GM23338 (cell line): ENCODE data around the gene TENM4. TPM values are rescaled to one million over a fixed set of nuclear protein-coding genes. Genes with fewer than 3 reads are reported as not detected.
A peak's percentile ranks its signal among the peaks of the same experiment; 100 is the strongest.

Source experiments
- ATAC-seq: fragments of 200-7000 bp; cut with Tn5 transposase; 3 replicates; pipeline ENCODE4 v1.9.1; 2020
- DNase-seq: peaks from one replicate; pipeline ENCODE4 v3.0.0-alpha.2; 2015; ENCODE audit warnings: low spot score
- H2AFZ ChIP-seq: fragments of 200-600 bp; sonication (generic); 2 replicates; pipeline ENCODE4 v1.8.0; 2016; ENCODE audit warnings: antibody characterized with exemption, mild to moderate bottlenecking, moderate library complexity
- H3F3A ChIP-seq: fragments of 200-600 bp; sonication (generic); replicated peaks from 2 replicates; pipeline ENCODE4 v1.8.0; 2017; ENCODE audit warnings: antibody characterized with exemption, mixed run types, low read depth
- H3K27ac ChIP-seq: fragments of 200-600 bp; sonication (generic); 2 replicates; pipeline ENCODE4 v1.6.1; 2016; ENCODE audit warnings: low read depth
- H3K27me3 ChIP-seq: fragments of 200-600 bp; sonication (generic); 2 replicates; pipeline ENCODE4 v1.8.0; 2016; ENCODE audit warnings: mild to moderate bottlenecking, mixed run types, moderate library complexity; ENCODE audit not compliant: insufficient read depth
- H3K36me3 ChIP-seq: fragments of 200-600 bp; sonication (generic); 2 replicates; pipeline ENCODE4 v1.8.0; 2016; ENCODE audit warnings: mild to moderate bottlenecking; ENCODE audit not compliant: insufficient read depth
- H3K4me1 ChIP-seq: fragments of 200-600 bp; sonication (generic); 2 replicates; pipeline ENCODE4 v1.8.0; 2016; ENCODE audit warnings: mild to moderate bottlenecking, moderate library complexity; ENCODE audit not compliant: insufficient read depth
- H3K4me2 ChIP-seq: fragments of 200-600 bp; sonication (generic); 2 replicates; pipeline ENCODE4 v1.7.1; 2017; ENCODE audit warnings: mixed run types
- H3K4me3 ChIP-seq: fragments of 200-600 bp; sonication (generic); 2 replicates; pipeline ENCODE4 v1.6.1; 2016; ENCODE audit warnings: mixed run types
- H3K79me2 ChIP-seq: fragments of 200-600 bp; sonication (generic); replicated peaks from 2 replicates; pipeline ENCODE4 v1.8.0; 2017; ENCODE audit warnings: mild to moderate bottlenecking; ENCODE audit not compliant: insufficient read depth
- H3K9me2 ChIP-seq: fragments of 200-600 bp; sonication (generic); 2 replicates; pipeline ENCODE4 v1.8.0; 2017; ENCODE audit not compliant: insufficient read depth
- H4K20me1 ChIP-seq: fragments of 200-600 bp; sonication (generic); replicated peaks from 2 replicates; pipeline ENCODE4 v1.8.0; 2017; ENCODE audit warnings: mild to moderate bottlenecking; ENCODE audit not compliant: insufficient read depth
- H3K27ac Mint-ChIP-seq: 2 replicates; pipeline ENCODE4 v1.8.0; 2020; ENCODE audit warnings: inconsistent platforms, mild to moderate bottlenecking, moderate library complexity, mixed read lengths
- H3K27me3 Mint-ChIP-seq: 3 replicates; pipeline ENCODE4 v1.8.0; 2022; ENCODE audit warnings: low read depth, mild to moderate bottlenecking, moderate library complexity, mixed read lengths, inconsistent platforms; ENCODE audit not compliant: insufficient read depth, poor library complexity
- H3K36me3 Mint-ChIP-seq: 3 replicates; pipeline ENCODE4 v1.8.0; 2021; ENCODE audit warnings: low read depth, mild to moderate bottlenecking, inconsistent platforms, moderate library complexity, mixed read lengths
- H3K4me1 Mint-ChIP-seq: 3 replicates; pipeline ENCODE4 v1.8.0; 2020; ENCODE audit warnings: mild to moderate bottlenecking, inconsistent platforms, mixed read lengths
- H3K4me3 Mint-ChIP-seq: 3 replicates; pipeline ENCODE4 v1.8.0; 2021; ENCODE audit warnings: moderate library complexity, mild to moderate bottlenecking, inconsistent platforms, mixed read lengths
- H3K9me3 Mint-ChIP-seq: 3 replicates; pipeline ENCODE4 v1.8.0; 2020; ENCODE audit warnings: moderate library complexity, mild to moderate bottlenecking, inconsistent platforms, mixed read lengths
- CREB1 ChIP-seq: fragments of 250-450 bp; sonication (Bioruptor Pico); IDR thresholded peaks from 2 replicates; pipeline ENCODE4 v1.5.0; 2020; ENCODE audit warnings: low read depth, mild to moderate bottlenecking, moderate library complexity
- CTCF ChIP-seq, 2 experiments: fragments of 200-600 bp in 1 of 2; sonication (generic) in 1 of 2; conservative IDR thresholded peaks; 2 replicates each; pipeline versions ENCODE4 v1.5.1 to v1.6.1; 2016 to 2017; ENCODE audit warnings: antibody characterized with exemption in 2 of 2, low read depth in 2 of 2, mild to moderate bottlenecking in 2 of 2, moderate library complexity in 1 of 2
- ETS1 ChIP-seq: IDR thresholded peaks from 2 replicates; pipeline ENCODE4 v1.6.1; 2016; ENCODE audit warnings: antibody characterized with exemption
- EZH2phosphoT487 ChIP-seq: fragments of 200-600 bp; sonication (generic); IDR thresholded peaks from one replicate; pipeline ENCODE4 v1.8.1; 2018; ENCODE audit warnings: antibody characterized with exemption; ENCODE audit not compliant: unreplicated experiment
- JUNB ChIP-seq: IDR thresholded peaks from one replicate; pipeline ENCODE4 v1.6.1; 2016; ENCODE audit warnings: antibody characterized with exemption; ENCODE audit not compliant: unreplicated experiment
- NANOG ChIP-seq: IDR thresholded peaks from 2 replicates; pipeline ENCODE4 v1.6.1; 2016; ENCODE audit warnings: antibody characterized with exemption, borderline replicate concordance
- POLR2AphosphoS5 ChIP-seq: IDR thresholded peaks from 2 replicates; pipeline ENCODE4 v1.6.1; 2016; ENCODE audit warnings: antibody characterized with exemption, low read depth
- STAT1 ChIP-seq: IDR thresholded peaks from one replicate; pipeline ENCODE4 v1.6.1; 2016; ENCODE audit warnings: antibody characterized with exemption; ENCODE audit not compliant: unreplicated experiment
- ZNF331 ChIP-seq: fragments of 250-450 bp; sonication (Bioruptor Pico); IDR thresholded peaks from 2 replicates; pipeline ENCODE4 v1.5.0; 2020; ENCODE audit warnings: low read depth, mild to moderate bottlenecking, moderate library complexity
- polyA plus RNA-seq: library from polyadenylated mRNA; unstranded; fragments of >200 nt; fragmentation: Nextera tagmentation; extraction: Ambion mirVana; gene quantifications from 2 replicates; pipeline ENCODE4 v1.2.1, GENCODE V29; 2016
- total RNA-seq: library from RNA; depleted of rRNA; stranded (reverse); fragments of >200 nt; shearing (Covaris generic); gene quantifications from 2 replicates; pipeline ENCODE4 v1.2.3, GENCODE V29; 2014
- TF ChIP-seq, protein P1 (sequence below): IDR thresholded peaks from one replicate; pipeline ENCODE4 v1.6.1; 2018; ENCODE audit warnings: antibody characterized with exemption; ENCODE audit not compliant: unreplicated experiment

Gene TENM4
- total and polyA plus RNA-seq, 2 experiments from 2014 or later, result 7.3 TPM

GRCh38 chr11:78943154-78943553, 497.7 kb downstream of the TENM4 start (continued):
- TF ChIP-seq EZH2phosphoT487 (no peak), CTCF (conservative IDR thresholded peaks at IDR 0.05; ENCODE audit: low read depth in 2 of 2) (no peak), CREB1 (CRISPR knock-in tag) (no peak)
- TF ChIP-seq, protein P1, sequence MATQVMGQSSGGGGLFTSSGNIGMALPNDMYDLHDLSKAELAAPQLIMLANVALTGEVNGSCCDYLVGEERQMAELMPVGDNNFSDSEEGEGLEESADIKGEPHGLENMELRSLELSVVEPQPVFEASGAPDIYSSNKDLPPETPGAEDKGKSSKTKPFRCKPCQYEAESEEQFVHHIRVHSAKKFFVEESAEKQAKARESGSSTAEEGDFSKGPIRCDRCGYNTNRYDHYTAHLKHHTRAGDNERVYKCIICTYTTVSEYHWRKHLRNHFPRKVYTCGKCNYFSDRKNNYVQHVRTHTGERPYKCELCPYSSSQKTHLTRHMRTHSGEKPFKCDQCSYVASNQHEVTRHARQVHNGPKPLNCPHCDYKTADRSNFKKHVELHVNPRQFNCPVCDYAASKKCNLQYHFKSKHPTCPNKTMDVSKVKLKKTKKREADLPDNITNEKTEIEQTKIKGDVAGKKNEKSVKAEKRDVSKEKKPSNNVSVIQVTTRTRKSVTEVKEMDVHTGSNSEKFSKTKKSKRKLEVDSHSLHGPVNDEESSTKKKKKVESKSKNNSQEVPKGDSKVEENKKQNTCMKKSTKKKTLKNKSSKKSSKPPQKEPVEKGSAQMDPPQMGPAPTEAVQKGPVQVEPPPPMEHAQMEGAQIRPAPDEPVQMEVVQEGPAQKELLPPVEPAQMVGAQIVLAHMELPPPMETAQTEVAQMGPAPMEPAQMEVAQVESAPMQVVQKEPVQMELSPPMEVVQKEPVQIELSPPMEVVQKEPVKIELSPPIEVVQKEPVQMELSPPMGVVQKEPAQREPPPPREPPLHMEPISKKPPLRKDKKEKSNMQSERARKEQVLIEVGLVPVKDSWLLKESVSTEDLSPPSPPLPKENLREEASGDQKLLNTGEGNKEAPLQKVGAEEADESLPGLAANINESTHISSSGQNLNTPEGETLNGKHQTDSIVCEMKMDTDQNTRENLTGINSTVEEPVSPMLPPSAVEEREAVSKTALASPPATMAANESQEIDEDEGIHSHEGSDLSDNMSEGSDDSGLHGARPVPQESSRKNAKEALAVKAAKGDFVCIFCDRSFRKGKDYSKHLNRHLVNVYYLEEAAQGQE, result no peak

- Histone ChIP-seq H3K36me3 (no peaks in the 10 kb centered on the region), H2AFZ (no peak overlapping the region), H3K27ac (0 out of 2 replicates have a peak overlapping the region, but pooled peaks have one; percentile 45), H3K4me2 (peak overlapping the region; percentile 59), H3K9me2 (no peaks in the 10 kb centered on the region), H3K27me3 (no peaks in the 10 kb centered on the region), H3K4me3 (no peak overlapping the region), H4K20me1 (no peaks in the 10 kb centered on the region), H3K4me1 (peaks cover 30% of the 10 kb centered on the region), H3K79me2 (no peaks in the 10 kb centered on the region), H3F3A (0 out of 2 replicates have a peak, but pooled peaks cover 4% of the 10 kb centered on the region)
- ATAC-seq (peak; percentile 32), DNase-seq (no peak)
- H3K27ac Mint-ChIP-seq, result no peak overlapping the region
- H3K4me1 Mint-ChIP-seq, result peaks cover 46% of the 10 kb centered on the region
- no peak overlapping the region for H3K4me3 Mint-ChIP-seq
- peaks cover 3% of the 10 kb centered on the region for H3K27me3 Mint-ChIP-seq
- no peaks in the 10 kb centered on the region for H3K36me3 Mint-ChIP-seq
- no peaks in the 10 kb centered on the region for H3K9me3 Mint-ChIP-seq
- TF ChIP-seq NANOG (no peak), CTCF (conservative IDR thresholded peaks at IDR 0.05; ENCODE audit: low read depth in 2 of 2) (no peak), ZNF331 (CRISPR knock-in tag) (no peak), POLR2AphosphoS5 (no peak), ETS1 (no peak), EZH2phosphoT487 (no peak), CREB1 (CRISPR knock-in tag) (no peak), JUNB (no peak), STAT1 (no peak)
- TF ChIP-seq, protein P1, result no peak
Observed at GRCh38 chr11:78941226-78941851, 499.5 kb downstream of the TENM4 start.
